GM23338 (cell line): ENCODE measurements around the gene CD44. TPM values are rescaled to one million over a fixed set of nuclear protein-coding genes. Genes with fewer than 3 reads are reported as not detected.

Experiments used
- ATAC-seq: fragments of 200-7000 bp; cut with Tn5 transposase; 3 replicates; pipeline ENCODE4 v1.9.1; 2020
- DNase-seq: peaks from one replicate; pipeline ENCODE4 v3.0.0-alpha.2; 2015; ENCODE audit warnings: low spot score
- H2AFZ ChIP-seq: fragments of 200-600 bp; sonication (generic); 2 replicates; pipeline ENCODE4 v1.8.0; 2016; ENCODE audit warnings: antibody characterized with exemption, mild to moderate bottlenecking, moderate library complexity
- H3F3A ChIP-seq: fragments of 200-600 bp; sonication (generic); replicated peaks from 2 replicates; pipeline ENCODE4 v1.8.0; 2017; ENCODE audit warnings: antibody characterized with exemption, mixed run types, low read depth
- H3K27ac ChIP-seq: fragments of 200-600 bp; sonication (generic); 2 replicates; pipeline ENCODE4 v1.6.1; 2016; ENCODE audit warnings: low read depth
- H3K27me3 ChIP-seq: fragments of 200-600 bp; sonication (generic); 2 replicates; pipeline ENCODE4 v1.8.0; 2016; ENCODE audit warnings: mild to moderate bottlenecking, mixed run types, moderate library complexity; ENCODE audit not compliant: insufficient read depth
- H3K36me3 ChIP-seq: fragments of 200-600 bp; sonication (generic); 2 replicates; pipeline ENCODE4 v1.8.0; 2016; ENCODE audit warnings: mild to moderate bottlenecking; ENCODE audit not compliant: insufficient read depth
- H3K4me1 ChIP-seq: fragments of 200-600 bp; sonication (generic); 2 replicates; pipeline ENCODE4 v1.8.0; 2016; ENCODE audit warnings: mild to moderate bottlenecking, moderate library complexity; ENCODE audit not compliant: insufficient read depth
- H3K4me2 ChIP-seq: fragments of 200-600 bp; sonication (generic); 2 replicates; pipeline ENCODE4 v1.7.1; 2017; ENCODE audit warnings: mixed run types
- H3K4me3 ChIP-seq: fragments of 200-600 bp; sonication (generic); 2 replicates; pipeline ENCODE4 v1.6.1; 2016; ENCODE audit warnings: mixed run types
- H3K79me2 ChIP-seq: fragments of 200-600 bp; sonication (generic); replicated peaks from 2 replicates; pipeline ENCODE4 v1.8.0; 2017; ENCODE audit warnings: mild to moderate bottlenecking; ENCODE audit not compliant: insufficient read depth
- H3K9me2 ChIP-seq: fragments of 200-600 bp; sonication (generic); 2 replicates; pipeline ENCODE4 v1.8.0; 2017; ENCODE audit not compliant: insufficient read depth
- H4K20me1 ChIP-seq: fragments of 200-600 bp; sonication (generic); replicated peaks from 2 replicates; pipeline ENCODE4 v1.8.0; 2017; ENCODE audit warnings: mild to moderate bottlenecking; ENCODE audit not compliant: insufficient read depth
- H3K27ac Mint-ChIP-seq: 2 replicates; pipeline ENCODE4 v1.8.0; 2020; ENCODE audit warnings: inconsistent platforms, mild to moderate bottlenecking, moderate library complexity, mixed read lengths
- H3K27me3 Mint-ChIP-seq: 3 replicates; pipeline ENCODE4 v1.8.0; 2022; ENCODE audit warnings: low read depth, mild to moderate bottlenecking, moderate library complexity, mixed read lengths, inconsistent platforms; ENCODE audit not compliant: insufficient read depth, poor library complexity
- H3K36me3 Mint-ChIP-seq: 3 replicates; pipeline ENCODE4 v1.8.0; 2021; ENCODE audit warnings: low read depth, mild to moderate bottlenecking, inconsistent platforms, moderate library complexity, mixed read lengths
- H3K4me1 Mint-ChIP-seq: 3 replicates; pipeline ENCODE4 v1.8.0; 2020; ENCODE audit warnings: mild to moderate bottlenecking, inconsistent platforms, mixed read lengths
- H3K4me3 Mint-ChIP-seq: 3 replicates; pipeline ENCODE4 v1.8.0; 2021; ENCODE audit warnings: moderate library complexity, mild to moderate bottlenecking, inconsistent platforms, mixed read lengths
- H3K9me3 Mint-ChIP-seq: 3 replicates; pipeline ENCODE4 v1.8.0; 2020; ENCODE audit warnings: moderate library complexity, mild to moderate bottlenecking, inconsistent platforms, mixed read lengths
- CREB1 ChIP-seq: fragments of 250-450 bp; sonication (Bioruptor Pico); IDR thresholded peaks from 2 replicates; pipeline ENCODE4 v1.5.0; 2020; ENCODE audit warnings: low read depth, mild to moderate bottlenecking, moderate library complexity
- EZH2 ChIP-seq: fragments of 200-600 bp; sonication (generic); IDR thresholded peaks from one replicate; pipeline ENCODE4 v1.8.0; 2017; ENCODE audit warnings: antibody characterized with exemption, mild to moderate bottlenecking, low read depth; ENCODE audit not compliant: unreplicated experiment
- EZH2phosphoT487 ChIP-seq: fragments of 200-600 bp; sonication (generic); IDR thresholded peaks from one replicate; pipeline ENCODE4 v1.8.1; 2018; ENCODE audit warnings: antibody characterized with exemption; ENCODE audit not compliant: unreplicated experiment
- JUNB ChIP-seq: IDR thresholded peaks from one replicate; pipeline ENCODE4 v1.6.1; 2016; ENCODE audit warnings: antibody characterized with exemption; ENCODE audit not compliant: unreplicated experiment
- NANOG ChIP-seq: IDR thresholded peaks from 2 replicates; pipeline ENCODE4 v1.6.1; 2016; ENCODE audit warnings: antibody characterized with exemption, borderline replicate concordance
- POLR2AphosphoS5 ChIP-seq: IDR thresholded peaks from 2 replicates; pipeline ENCODE4 v1.6.1; 2016; ENCODE audit warnings: antibody characterized with exemption, low read depth
- STAT1 ChIP-seq: IDR thresholded peaks from one replicate; pipeline ENCODE4 v1.6.1; 2016; ENCODE audit warnings: antibody characterized with exemption; ENCODE audit not compliant: unreplicated experiment
- ZNF114 ChIP-seq: fragments of 250-450 bp; sonication (Bioruptor Pico); IDR thresholded peaks from 2 replicates; pipeline ENCODE4 v1.5.0; 2020; ENCODE audit warnings: mild to moderate bottlenecking, moderate library complexity
- ZNF331 ChIP-seq: fragments of 250-450 bp; sonication (Bioruptor Pico); IDR thresholded peaks from 2 replicates; pipeline ENCODE4 v1.5.0; 2020; ENCODE audit warnings: low read depth, mild to moderate bottlenecking, moderate library complexity
- polyA plus RNA-seq: library from polyadenylated mRNA; unstranded; fragments of >200 nt; fragmentation: Nextera tagmentation; extraction: Ambion mirVana; gene quantifications from 2 replicates; pipeline ENCODE4 v1.2.1, GENCODE V29; 2016
- total RNA-seq: library from RNA; depleted of rRNA; stranded (reverse); fragments of >200 nt; shearing (Covaris generic); gene quantifications from 2 replicates; pipeline ENCODE4 v1.2.3, GENCODE V29; 2014
- TF ChIP-seq, protein P1 (sequence below): IDR thresholded peaks from one replicate; pipeline ENCODE4 v1.6.1; 2018; ENCODE audit warnings: antibody characterized with exemption; ENCODE audit not compliant: unreplicated experiment
- TF ChIP-seq, protein P2 (sequence below): IDR thresholded peaks from 2 replicates; pipeline ENCODE4 v1.6.1; 2016; ENCODE audit warnings: antibody characterized with exemption
- TF ChIP-seq, protein P3 (sequence below): fragments of 250-450 bp; sonication (Bioruptor Pico); IDR thresholded peaks from 2 replicates; pipeline ENCODE4 v1.5.0; 2020; ENCODE audit warnings: mild to moderate bottlenecking, moderate library complexity
- TF ChIP-seq, protein P4 (sequence below), 2 experiments: fragments of 200-600 bp in 1 of 2; sonication (generic) in 1 of 2; conservative IDR thresholded peaks; 2 replicates each; pipeline versions ENCODE4 v1.5.1 to v1.6.1; 2016 to 2017; ENCODE audit warnings: antibody characterized with exemption in 2 of 2, low read depth in 2 of 2, mild to moderate bottlenecking in 2 of 2, moderate library complexity in 1 of 2

Gene CD44
- total and polyA plus RNA-seq, 2 experiments from 2014 or later, result 4.0 to 10.1 TPM

DNA sequence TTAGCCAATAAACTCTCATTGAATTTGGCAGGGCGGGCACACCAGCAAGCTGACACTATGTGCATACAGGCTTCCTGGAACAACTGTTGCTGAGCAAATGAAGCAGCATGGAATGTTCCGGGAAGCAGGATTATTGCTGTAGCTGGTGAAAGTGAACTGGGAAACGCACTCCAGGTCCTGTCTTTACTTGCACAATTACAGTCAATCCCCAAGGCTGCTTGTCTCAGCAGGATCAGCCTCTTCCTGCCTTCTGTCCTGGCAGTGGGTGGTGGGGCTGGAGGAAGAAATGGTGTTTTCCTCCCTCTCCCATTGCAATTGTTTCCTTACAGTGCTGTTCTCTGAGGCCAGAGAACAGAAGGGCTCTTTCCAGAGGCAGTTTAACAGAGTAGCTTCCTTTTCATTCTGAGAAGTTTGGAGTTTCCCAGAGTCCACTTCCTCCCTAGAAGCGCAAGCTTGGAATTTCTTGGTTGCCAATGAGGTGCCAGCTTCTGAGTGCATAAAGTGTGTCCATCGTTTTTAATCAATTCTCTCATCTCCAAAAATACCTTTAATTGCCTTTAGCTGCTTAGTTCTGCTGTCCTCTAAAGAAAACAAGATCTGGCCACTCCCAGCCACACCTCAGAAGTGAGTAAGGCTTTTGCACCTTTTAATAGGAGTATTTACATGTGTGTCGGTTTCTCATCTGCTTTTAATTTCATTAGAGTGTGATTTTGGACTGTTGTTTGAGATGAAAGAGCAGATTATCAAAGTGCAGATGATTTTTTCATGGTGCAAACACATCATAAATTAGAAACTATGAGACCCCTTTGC is 19.9 kb downstream of the CD44 start:
- no peak overlapping the region for H3K4me2 ChIP-seq
- H3F3A ChIP-seq, result no peaks in the 10 kb centered on the region
- no peaks in the 10 kb centered on the region for H3K36me3 ChIP-seq
- peaks cover 12% of the 10 kb centered on the region for H3K9me2 ChIP-seq
- no peak for TF ChIP-seq EZH2
- no peak for TF ChIP-seq ZNF114 (CRISPR knock-in tag)
- TF ChIP-seq POLR2AphosphoS5, result no peak
- TF ChIP-seq, protein P1, sequence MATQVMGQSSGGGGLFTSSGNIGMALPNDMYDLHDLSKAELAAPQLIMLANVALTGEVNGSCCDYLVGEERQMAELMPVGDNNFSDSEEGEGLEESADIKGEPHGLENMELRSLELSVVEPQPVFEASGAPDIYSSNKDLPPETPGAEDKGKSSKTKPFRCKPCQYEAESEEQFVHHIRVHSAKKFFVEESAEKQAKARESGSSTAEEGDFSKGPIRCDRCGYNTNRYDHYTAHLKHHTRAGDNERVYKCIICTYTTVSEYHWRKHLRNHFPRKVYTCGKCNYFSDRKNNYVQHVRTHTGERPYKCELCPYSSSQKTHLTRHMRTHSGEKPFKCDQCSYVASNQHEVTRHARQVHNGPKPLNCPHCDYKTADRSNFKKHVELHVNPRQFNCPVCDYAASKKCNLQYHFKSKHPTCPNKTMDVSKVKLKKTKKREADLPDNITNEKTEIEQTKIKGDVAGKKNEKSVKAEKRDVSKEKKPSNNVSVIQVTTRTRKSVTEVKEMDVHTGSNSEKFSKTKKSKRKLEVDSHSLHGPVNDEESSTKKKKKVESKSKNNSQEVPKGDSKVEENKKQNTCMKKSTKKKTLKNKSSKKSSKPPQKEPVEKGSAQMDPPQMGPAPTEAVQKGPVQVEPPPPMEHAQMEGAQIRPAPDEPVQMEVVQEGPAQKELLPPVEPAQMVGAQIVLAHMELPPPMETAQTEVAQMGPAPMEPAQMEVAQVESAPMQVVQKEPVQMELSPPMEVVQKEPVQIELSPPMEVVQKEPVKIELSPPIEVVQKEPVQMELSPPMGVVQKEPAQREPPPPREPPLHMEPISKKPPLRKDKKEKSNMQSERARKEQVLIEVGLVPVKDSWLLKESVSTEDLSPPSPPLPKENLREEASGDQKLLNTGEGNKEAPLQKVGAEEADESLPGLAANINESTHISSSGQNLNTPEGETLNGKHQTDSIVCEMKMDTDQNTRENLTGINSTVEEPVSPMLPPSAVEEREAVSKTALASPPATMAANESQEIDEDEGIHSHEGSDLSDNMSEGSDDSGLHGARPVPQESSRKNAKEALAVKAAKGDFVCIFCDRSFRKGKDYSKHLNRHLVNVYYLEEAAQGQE, result no peak
- TF ChIP-seq JUNB, result no peak
- TF ChIP-seq, protein P2, sequence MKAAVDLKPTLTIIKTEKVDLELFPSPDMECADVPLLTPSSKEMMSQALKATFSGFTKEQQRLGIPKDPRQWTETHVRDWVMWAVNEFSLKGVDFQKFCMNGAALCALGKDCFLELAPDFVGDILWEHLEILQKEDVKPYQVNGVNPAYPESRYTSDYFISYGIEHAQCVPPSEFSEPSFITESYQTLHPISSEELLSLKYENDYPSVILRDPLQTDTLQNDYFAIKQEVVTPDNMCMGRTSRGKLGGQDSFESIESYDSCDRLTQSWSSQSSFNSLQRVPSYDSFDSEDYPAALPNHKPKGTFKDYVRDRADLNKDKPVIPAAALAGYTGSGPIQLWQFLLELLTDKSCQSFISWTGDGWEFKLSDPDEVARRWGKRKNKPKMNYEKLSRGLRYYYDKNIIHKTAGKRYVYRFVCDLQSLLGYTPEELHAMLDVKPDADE, result no peak
- no peak for TF ChIP-seq ZNF331
- TF ChIP-seq EZH2phosphoT487, result no peak
- TF ChIP-seq CREB1, result no peak
- TF ChIP-seq STAT1, result no peak
- TF ChIP-seq, protein P3, sequence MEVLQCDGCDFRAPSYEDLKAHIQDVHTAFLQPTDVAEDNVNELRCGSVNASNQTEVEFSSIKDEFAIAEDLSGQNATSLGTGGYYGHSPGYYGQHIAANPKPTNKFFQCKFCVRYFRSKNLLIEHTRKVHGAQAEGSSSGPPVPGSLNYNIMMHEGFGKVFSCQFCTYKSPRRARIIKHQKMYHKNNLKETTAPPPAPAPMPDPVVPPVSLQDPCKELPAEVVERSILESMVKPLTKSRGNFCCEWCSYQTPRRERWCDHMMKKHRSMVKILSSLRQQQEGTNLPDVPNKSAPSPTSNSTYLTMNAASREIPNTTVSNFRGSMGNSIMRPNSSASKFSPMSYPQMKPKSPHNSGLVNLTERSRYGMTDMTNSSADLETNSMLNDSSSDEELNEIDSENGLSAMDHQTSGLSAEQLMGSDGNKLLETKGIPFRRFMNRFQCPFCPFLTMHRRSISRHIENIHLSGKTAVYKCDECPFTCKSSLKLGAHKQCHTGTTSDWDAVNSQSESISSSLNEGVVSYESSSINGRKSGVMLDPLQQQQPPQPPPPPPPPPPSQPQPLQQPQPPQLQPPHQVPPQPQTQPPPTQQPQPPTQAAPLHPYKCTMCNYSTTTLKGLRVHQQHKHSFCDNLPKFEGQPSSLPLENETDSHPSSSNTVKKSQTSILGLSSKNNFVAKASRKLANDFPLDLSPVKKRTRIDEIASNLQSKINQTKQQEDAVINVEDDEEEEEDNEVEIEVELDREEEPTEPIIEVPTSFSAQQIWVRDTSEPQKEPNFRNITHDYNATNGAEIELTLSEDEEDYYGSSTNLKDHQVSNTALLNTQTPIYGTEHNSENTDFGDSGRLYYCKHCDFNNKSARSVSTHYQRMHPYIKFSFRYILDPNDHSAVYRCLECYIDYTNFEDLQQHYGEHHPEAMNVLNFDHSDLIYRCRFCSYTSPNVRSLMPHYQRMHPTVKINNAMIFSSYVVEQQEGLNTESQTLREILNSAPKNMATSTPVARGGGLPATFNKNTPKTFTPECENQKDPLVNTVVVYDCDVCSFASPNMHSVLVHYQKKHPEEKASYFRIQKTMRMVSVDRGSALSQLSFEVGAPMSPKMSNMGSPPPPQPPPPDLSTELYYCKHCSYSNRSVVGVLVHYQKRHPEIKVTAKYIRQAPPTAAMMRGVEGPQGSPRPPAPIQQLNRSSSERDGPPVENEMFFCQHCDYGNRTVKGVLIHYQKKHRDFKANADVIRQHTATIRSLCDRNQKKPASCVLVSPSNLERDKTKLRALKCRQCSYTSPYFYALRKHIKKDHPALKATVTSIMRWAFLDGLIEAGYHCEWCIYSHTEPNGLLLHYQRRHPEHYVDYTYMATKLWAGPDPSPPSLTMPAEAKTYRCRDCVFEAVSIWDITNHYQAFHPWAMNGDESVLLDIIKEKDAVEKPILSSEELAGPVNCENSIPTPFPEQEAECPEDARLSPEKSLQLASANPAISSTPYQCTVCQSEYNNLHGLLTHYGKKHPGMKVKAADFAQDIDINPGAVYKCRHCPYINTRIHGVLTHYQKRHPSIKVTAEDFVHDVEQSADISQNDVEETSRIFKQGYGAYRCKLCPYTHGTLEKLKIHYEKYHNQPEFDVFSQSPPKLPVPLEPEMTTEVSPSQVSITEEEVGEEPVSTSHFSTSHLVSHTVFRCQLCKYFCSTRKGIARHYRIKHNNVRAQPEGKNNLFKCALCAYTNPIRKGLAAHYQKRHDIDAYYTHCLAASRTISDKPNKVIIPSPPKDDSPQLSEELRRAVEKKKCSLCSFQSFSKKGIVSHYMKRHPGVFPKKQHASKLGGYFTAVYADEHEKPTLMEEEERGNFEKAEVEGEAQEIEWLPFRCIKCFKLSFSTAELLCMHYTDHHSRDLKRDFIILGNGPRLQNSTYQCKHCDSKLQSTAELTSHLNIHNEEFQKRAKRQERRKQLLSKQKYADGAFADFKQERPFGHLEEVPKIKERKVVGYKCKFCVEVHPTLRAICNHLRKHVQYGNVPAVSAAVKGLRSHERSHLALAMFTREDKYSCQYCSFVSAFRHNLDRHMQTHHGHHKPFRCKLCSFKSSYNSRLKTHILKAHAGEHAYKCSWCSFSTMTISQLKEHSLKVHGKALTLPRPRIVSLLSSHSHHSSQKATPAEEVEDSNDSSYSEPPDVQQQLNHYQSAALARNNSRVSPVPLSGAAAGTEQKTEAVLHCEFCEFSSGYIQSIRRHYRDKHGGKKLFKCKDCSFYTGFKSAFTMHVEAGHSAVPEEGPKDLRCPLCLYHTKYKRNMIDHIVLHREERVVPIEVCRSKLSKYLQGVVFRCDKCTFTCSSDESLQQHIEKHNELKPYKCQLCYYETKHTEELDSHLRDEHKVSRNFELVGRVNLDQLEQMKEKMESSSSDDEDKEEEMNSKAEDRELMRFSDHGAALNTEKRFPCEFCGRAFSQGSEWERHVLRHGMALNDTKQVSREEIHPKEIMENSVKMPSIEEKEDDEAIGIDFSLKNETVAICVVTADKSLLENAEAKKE (CRISPR knock-in tag), result no peak
- TF ChIP-seq NANOG, result no peak
- TF ChIP-seq, protein P4, sequence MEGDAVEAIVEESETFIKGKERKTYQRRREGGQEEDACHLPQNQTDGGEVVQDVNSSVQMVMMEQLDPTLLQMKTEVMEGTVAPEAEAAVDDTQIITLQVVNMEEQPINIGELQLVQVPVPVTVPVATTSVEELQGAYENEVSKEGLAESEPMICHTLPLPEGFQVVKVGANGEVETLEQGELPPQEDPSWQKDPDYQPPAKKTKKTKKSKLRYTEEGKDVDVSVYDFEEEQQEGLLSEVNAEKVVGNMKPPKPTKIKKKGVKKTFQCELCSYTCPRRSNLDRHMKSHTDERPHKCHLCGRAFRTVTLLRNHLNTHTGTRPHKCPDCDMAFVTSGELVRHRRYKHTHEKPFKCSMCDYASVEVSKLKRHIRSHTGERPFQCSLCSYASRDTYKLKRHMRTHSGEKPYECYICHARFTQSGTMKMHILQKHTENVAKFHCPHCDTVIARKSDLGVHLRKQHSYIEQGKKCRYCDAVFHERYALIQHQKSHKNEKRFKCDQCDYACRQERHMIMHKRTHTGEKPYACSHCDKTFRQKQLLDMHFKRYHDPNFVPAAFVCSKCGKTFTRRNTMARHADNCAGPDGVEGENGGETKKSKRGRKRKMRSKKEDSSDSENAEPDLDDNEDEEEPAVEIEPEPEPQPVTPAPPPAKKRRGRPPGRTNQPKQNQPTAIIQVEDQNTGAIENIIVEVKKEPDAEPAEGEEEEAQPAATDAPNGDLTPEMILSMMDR (conservative IDR thresholded peaks at IDR 0.05; ENCODE audit: low read depth in 2 of 2), result no peak
- no peak overlapping the region for H3K27ac ChIP-seq
- H2AFZ ChIP-seq, result 0 out of 2 replicates have a peak overlapping the region, but pooled peaks have one; percentile 38
- H3K36me3 Mint-ChIP-seq, result no peaks in the 10 kb centered on the region
- ATAC-seq (peak; percentile 32; the same call in 2 of the 3 replicates), DNase-seq (no peak)
- H3K79me2 ChIP-seq, result no peaks in the 10 kb centered on the region
- peaks cover 26% of the 10 kb centered on the region for H3K4me1 ChIP-seq
- H3K4me3 ChIP-seq, result no peak overlapping the region
- no peaks in the 10 kb centered on the region for H4K20me1 ChIP-seq
- no peak overlapping the region for H3K4me3 Mint-ChIP-seq
- no peaks in the 10 kb centered on the region for H3K27me3 ChIP-seq
- H3K27me3 Mint-ChIP-seq, result no peaks in the 10 kb centered on the region
- H3K9me3 Mint-ChIP-seq, result no peaks in the 10 kb centered on the region
- H3K27ac Mint-ChIP-seq, result no peak overlapping the region
- H3K4me1 Mint-ChIP-seq, result peaks cover 22% of the 10 kb centered on the region
